H1 (cell line): Measurements from ENCODE around the gene ZSWIM9. TPM values are rescaled to one million over a fixed set of nuclear protein-coding genes. Genes with fewer than 3 reads are reported as not detected.

ENCODE experiments used
- CTCF ChIA-PET: fragments of 300-600 bp; sonication (Branson Sonifier 250); formaldehyde crosslinking; loops from one replicate; lab custom pipeline; 2021; ENCODE audit not compliant: partially characterized antibody; lab: Charles Lee
- POLR2A ChIA-PET: fragments of 300-600 bp; sonication (Branson Sonifier 250); formaldehyde crosslinking; loops from one replicate; lab custom pipeline; 2021; ENCODE audit warnings: inconsistent platforms; ENCODE audit not compliant: partially characterized antibody; lab: Charles Lee
- DNase-seq, 2 experiments: peaks; one replicate each; pipeline versions ENCODE4 v3.0.0 to v3.0.0-alpha.2; 2010 to 2022; ENCODE audit warnings: low spot score in 2 of 2, low read depth in 1 of 2, mixed read lengths in 1 of 2
- FAIRE-seq: peaks from 2 replicates; lab custom pipeline; 2011; peaks lifted over from hg19 to GRCh38; lab: Jason Lieb, UNC
- H2AFZ ChIP-seq: 2 replicates; pipeline ENCODE4 v1.8.1; 2012; ENCODE audit warnings: low read length, inconsistent platforms
- H2AK5ac ChIP-seq: 2 replicates; pipeline ENCODE4 v1.6.1; 2013; ENCODE audit warnings: low read depth, low read length
- H2BK120ac ChIP-seq: replicated peaks from 2 replicates; pipeline ENCODE3; 2013; ENCODE audit warnings: low read depth, low read length, inconsistent platforms
- H2BK12ac ChIP-seq: 2 replicates; pipeline ENCODE4 v1.6.1; 2013; ENCODE audit warnings: low read depth, low read length
- H2BK15ac ChIP-seq: 2 replicates; pipeline ENCODE4 v1.6.1; 2013; ENCODE audit warnings: low read length
- H2BK20ac ChIP-seq: 2 replicates; pipeline ENCODE4 v1.6.1; 2013; ENCODE audit warnings: low read length
- H2BK5ac ChIP-seq: 2 replicates; pipeline ENCODE4 v1.6.1; 2013; ENCODE audit warnings: low read depth, low read length
- H3K14ac ChIP-seq: 2 replicates; pipeline ENCODE4 v1.6.1; 2013; ENCODE audit warnings: inconsistent platforms; ENCODE audit not compliant: insufficient read length
- H3K18ac ChIP-seq: 2 replicates; pipeline ENCODE4 v1.6.1; 2013; ENCODE audit warnings: low read length; ENCODE audit errors: extremely low read depth
- H3K23ac ChIP-seq: 2 replicates; pipeline ENCODE4 v1.6.1; 2013; ENCODE audit warnings: inconsistent platforms; ENCODE audit not compliant: insufficient read length
- H3K23me2 ChIP-seq: 2 replicates; pipeline ENCODE4 v1.6.1; 2013; ENCODE audit warnings: low read depth, low read length
- H3K27ac ChIP-seq: 2 replicates; pipeline ENCODE4 v1.6.1; 2011; ENCODE audit warnings: low read depth, low read length, inconsistent platforms
- H3K27me3 ChIP-seq, 4 experiments: replicated peaks in 1 of 4; 1 replicate in 1 of 4; 2 replicates in 3 of 4; pipeline versions ENCODE4 v1.6.1 to v1.8.1; 2011 to 2013; ENCODE audit warnings: low read length in 3 of 4, mild to moderate bottlenecking in 3 of 4, inconsistent platforms in 2 of 4, mixed read lengths in 2 of 4, moderate library complexity in 1 of 4; ENCODE audit not compliant: control insufficient read depth in 3 of 4, insufficient read depth in 3 of 4; ENCODE audit errors: extremely low read depth in 1 of 4
- H3K36me3 ChIP-seq, 4 experiments: 2 replicates each; pipeline versions ENCODE4 v1.6.1 to v1.8.1; 2011 to 2013; ENCODE audit warnings: mild to moderate bottlenecking in 4 of 4, low read length in 3 of 4, moderate library complexity in 2 of 4, control low read depth in 1 of 4, inconsistent platforms in 1 of 4; ENCODE audit not compliant: insufficient read depth in 4 of 4, control insufficient read depth in 2 of 4
- H3K4ac ChIP-seq: replicated peaks from 2 replicates; pipeline ENCODE3; 2013; ENCODE audit warnings: low read length, low read depth, mixed read lengths, inconsistent platforms; ENCODE audit not compliant: insufficient read length
- H3K4me1 ChIP-seq, 4 experiments: replicated peaks in 1 of 4; 1 replicate in 1 of 4; 2 replicates in 3 of 4; pipeline versions ENCODE4 v1.6.1 to v1.8.1; 2011 to 2013; ENCODE audit warnings: low read length in 3 of 4, inconsistent platforms in 2 of 4, mixed read lengths in 1 of 4; ENCODE audit not compliant: insufficient read depth in 4 of 4, control insufficient read depth in 3 of 4
- H3K4me2 ChIP-seq, 2 experiments: 2 replicates each; pipeline versions ENCODE4 v1.6.1 to v1.8.1; 2011 to 2013; ENCODE audit warnings: low read depth in 2 of 2, low read length in 2 of 2, control low read depth in 1 of 2, inconsistent platforms in 1 of 2, mild to moderate bottlenecking in 1 of 2; ENCODE audit not compliant: insufficient read depth in 1 of 2
- H3K4me3 ChIP-seq, 4 experiments: fragments of 200-600, 300-600 bp in 1 of 4; sonication (generic), shearing (Covaris generic), sonication (Bioruptor Twin) in 1 of 4; 2 replicates each; pipeline versions ENCODE4 v1.5.1 to v1.8.1; 2011 to 2016; ENCODE audit warnings: low read length in 4 of 4, low read depth in 3 of 4, control low read depth in 2 of 4, inconsistent platforms in 2 of 4, mild to moderate bottlenecking in 2 of 4, mixed read lengths in 1 of 4, moderate library complexity in 1 of 4; ENCODE audit not compliant: insufficient read depth in 2 of 4; ENCODE audit errors: extremely low read depth in 1 of 4
- H3K56ac ChIP-seq: replicated peaks from 2 replicates; pipeline ENCODE3; 2013; ENCODE audit warnings: low read depth, mild to moderate bottlenecking, mixed read lengths, low read length, inconsistent platforms; ENCODE audit not compliant: insufficient read length
- H3K79me1 ChIP-seq: 2 replicates; pipeline ENCODE4 v1.6.1; 2013; ENCODE audit warnings: low read depth, low read length, control low read depth
- H3K79me2 ChIP-seq, 2 experiments: 2 replicates each; pipeline versions ENCODE4 v1.6.1 to v1.8.1; 2012 to 2013; ENCODE audit warnings: low read length in 2 of 2, mild to moderate bottlenecking in 2 of 2, inconsistent platforms in 1 of 2; ENCODE audit not compliant: insufficient read depth in 2 of 2, control insufficient read depth in 1 of 2
- H3K9ac ChIP-seq, 4 experiments: replicated peaks in 1 of 4; 1 replicate in 1 of 4; 2 replicates in 3 of 4; pipeline versions ENCODE4 v1.6.1 to v1.8.1; 2011 to 2013; ENCODE audit warnings: low read depth in 3 of 4, low read length in 3 of 4, control low read depth in 2 of 4, mild to moderate bottlenecking in 2 of 4, moderate library complexity in 2 of 4, inconsistent platforms in 1 of 4; ENCODE audit errors: extremely low read depth in 1 of 4
- H3K9me3 ChIP-seq, 2 experiments: 2 replicates each; pipeline versions ENCODE4 v1.6.1 to v1.8.1; 2012 to 2013; ENCODE audit warnings: mild to moderate bottlenecking in 2 of 2, moderate library complexity in 2 of 2, control low read depth in 1 of 2, inconsistent platforms in 1 of 2, low read depth in 1 of 2, low read length in 1 of 2, mixed read lengths in 1 of 2; ENCODE audit not compliant: insufficient read depth in 2 of 2
- H4K20me1 ChIP-seq, 2 experiments: replicated peaks in 1 of 2; 2 replicates each; pipeline versions ENCODE3 to v1.8.1; 2011 to 2013; ENCODE audit warnings: inconsistent platforms in 2 of 2, low read length in 2 of 2, mild to moderate bottlenecking in 1 of 2; ENCODE audit not compliant: insufficient read depth in 2 of 2, control insufficient read depth in 1 of 2
- H4K5ac ChIP-seq: 2 replicates; pipeline ENCODE4 v1.6.1; 2013; ENCODE audit warnings: low read length, low read depth, mixed read lengths, inconsistent platforms; ENCODE audit not compliant: insufficient read length
- H4K8ac ChIP-seq: 2 replicates; pipeline ENCODE4 v1.8.0; 2013; ENCODE audit warnings: mild to moderate bottlenecking, moderate library complexity, low read length, inconsistent platforms; ENCODE audit not compliant: insufficient read depth; ENCODE audit errors: extremely low read depth
- H4K91ac ChIP-seq: replicated peaks from 2 replicates; pipeline ENCODE3; 2013; ENCODE audit warnings: low read length, mixed read lengths, inconsistent platforms; ENCODE audit not compliant: insufficient read length
- GTF2F1 ChIP-seq: IDR thresholded peaks from 2 replicates; pipeline ENCODE4 v1.6.1; 2012; ENCODE audit warnings: low read depth, low read length, improper control_type of control experiment, borderline replicate concordance
- MAX ChIP-seq: IDR thresholded peaks from 2 replicates; pipeline ENCODE4 v1.6.1; 2012; ENCODE audit warnings: inconsistent platforms
- RFX5 ChIP-seq: IDR thresholded peaks from 2 replicates; pipeline ENCODE4 v1.6.1; 2011; ENCODE audit warnings: low read depth, low read length, improper control_type of control experiment, borderline replicate concordance
- SIN3A ChIP-seq, 2 experiments: IDR thresholded peaks in 1 of 2; conservative IDR thresholded peaks in 1 of 2; 2 replicates each; pipeline ENCODE4 v1.6.1; 2011 to 2012; ENCODE audit warnings: low read length in 2 of 2, improper control_type of control experiment in 1 of 2, low read depth in 1 of 2, mild to moderate bottlenecking in 1 of 2
- SRF ChIP-seq: IDR thresholded peaks from 2 replicates; pipeline ENCODE4 v1.6.1; 2011; ENCODE audit warnings: mild to moderate bottlenecking, low read depth, low read length, moderate library complexity
- WGBS, 2 experiments: shearing (Covaris generic) in 1 of 2; methylation state at CpG; one replicate each; pipeline versions ENCODE4 v1.1.6 to v1.1.7; 2013 to 2015; ENCODE audit warnings: low lambda C conversion rate in 2 of 2, mixed read lengths in 2 of 2, inconsistent platforms in 1 of 2, low coverage in 1 of 2, missing lambda C conversion rate in 1 of 2; ENCODE audit not compliant: insufficient replicate concordance in 2 of 2, insufficient coverage in 1 of 2, insufficient read length in 1 of 2; ENCODE audit errors: extremely low coverage in 1 of 2, missing lambda C conversion rate in 1 of 2; 5-methylcytosine and 5-hydroxymethylcytosine counted together
- polyA plus RNA-seq, 7 experiments: library from polyadenylated mRNA; depleted of rRNA in 3 of 7; stranded (reverse) in 5 of 7; unstranded in 2 of 7; fragments of >200 nt in 5 of 7; fragments of 200-250 nt in 2 of 7; gene quantifications; 1 replicate in 5 of 7; 2 replicates in 1 of 7; 4 replicates in 1 of 7; pipeline versions ENCODE4 v1.2.1 to v1.2.3, GENCODE V29; 2011 to 2013; ENCODE audit warnings: missing spikeins in 2 of 7, mixed read lengths in 2 of 7
- total RNA-seq: library from RNA; stranded (reverse); fragmentation: NEBNext Ultra II Directional; extraction: Animal tissue kit (Norgen Biotek cat#: 25700); gene quantifications from 2 replicates; pipeline ENCODE4 v1.2.1, GENCODE V29; 2021

The ZSWIM9 gene
- total and polyA plus RNA-seq, 2 of the 8 experiments (the other 6 are each of a cell fraction or from before 2014, with no cell fraction given) = 1.5 to 10.4 TPM

GRCh38 chr19:48168689-48169088, 1.8 kb upstream of the ZSWIM9 start:
- H4K20me1 ChIP-seq = peaks cover 2 to 8% of the 10 kb centered on the region in 2 experiments
- FAIRE-seq (no peak), DNase-seq (no peak)
- H2BK15ac ChIP-seq = no peak overlapping the region
- H2BK5ac ChIP-seq = no peak overlapping the region
- H4K5ac ChIP-seq = no peak overlapping the region
- no peaks in the 10 kb centered on the region for H3K9me3 ChIP-seq
- H3K56ac ChIP-seq = no peak overlapping the region
- no peak overlapping the region for H2BK20ac ChIP-seq
- H3K14ac ChIP-seq = no peak overlapping the region
- H3K27ac ChIP-seq = no peak overlapping the region
- H2AFZ ChIP-seq = no peak overlapping the region
- CTCF ChIA-PET = interaction anchor here (1.3 kb wide), 1 partner anchor 61 kb away, joined by 3 read pairs; no protein-coding TSS in a partner anchor
- no peaks in the 10 kb centered on the region for H3K27me3 ChIP-seq
- H4K8ac ChIP-seq = no peak overlapping the region
- peaks cover 11% of the 10 kb centered on the region for H3K23me2 ChIP-seq
- H3K18ac ChIP-seq = no peak overlapping the region
- H4K91ac ChIP-seq = no peak overlapping the region
- POLR2A ChIA-PET = no interaction called here
- H3K4me3 ChIP-seq = no peak overlapping the region
- H3K4me1 ChIP-seq = peaks cover 0 to 13% (median 6%) of the 10 kb centered on the region in 4 experiments; a peak in 6 of 7 replicates
- no peak overlapping the region for H3K4ac ChIP-seq
- no peak overlapping the region for H2BK120ac ChIP-seq
- H3K23ac ChIP-seq = no peak overlapping the region
- peaks cover 6 to 44% of the 10 kb centered on the region in 2 experiments for H3K79me2 ChIP-seq
- H3K36me3 ChIP-seq = peaks cover 5 to 23% (median 11%) of the 10 kb centered on the region in 4 experiments
- H2BK12ac ChIP-seq = no peak overlapping the region
- H3K4me2 ChIP-seq = peak overlapping the region in 1 of 2 experiments; percentile 96; a peak in 1 of 4 replicates
- no peak overlapping the region for H2AK5ac ChIP-seq
- H3K79me1 ChIP-seq = peaks cover 8% of the 10 kb centered on the region; the same call in 1 of the 2 replicates
- H3K9ac ChIP-seq = no peak overlapping the region
- 84 to 100% methylated on average over 1 to 5 of the region's 5 CpGs for WGBS, 2 experiments
- TF ChIP-seq GTF2F1 = no peak
- no peak for TF ChIP-seq SIN3A (conservative IDR thresholded peaks at IDR 0.05 in 1 of 2, IDR thresholded peaks at IDR 0.05 in 1 of 2; ENCODE audit: low read depth in 1 of 2, low read length in 2 of 2)
- TF ChIP-seq MAX = no peak
- TF ChIP-seq RFX5 = no peak
- TF ChIP-seq SRF = no peak
